COR-L47 (cell line): ENCODE data around the gene IL17F.
"Not testable (repeated sequence)": the region's sequence is repeated elsewhere in the genome, so short reads cannot be mapped to it uniquely, and the experiment has no call there.

Experiments
- DNase-seq: peaks from one replicate; lab custom pipeline; 2025; lab: John Stamatoyannopoulos, UW

The IL17F gene

DNA sequence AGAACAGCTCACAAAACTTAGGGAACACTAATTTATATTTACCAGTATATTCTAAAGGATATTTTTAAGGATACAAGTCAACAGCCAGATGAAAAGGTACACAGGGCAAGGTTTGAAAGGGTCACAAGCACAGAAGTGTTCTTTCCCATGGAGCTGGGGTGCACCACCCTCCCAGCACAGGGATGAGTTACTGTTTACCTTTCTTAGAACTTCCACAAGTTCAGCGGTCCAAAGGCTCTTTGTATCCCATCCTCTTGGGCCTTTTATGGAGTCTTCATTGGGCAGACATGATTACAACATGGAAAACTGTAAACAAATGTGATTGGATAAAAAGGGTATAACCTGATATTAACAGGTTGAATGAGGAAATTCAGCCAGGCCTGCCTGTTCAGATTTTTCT lies 1.1 kb upstream of the IL17F start:
- DNase-seq: no peak

DNA sequence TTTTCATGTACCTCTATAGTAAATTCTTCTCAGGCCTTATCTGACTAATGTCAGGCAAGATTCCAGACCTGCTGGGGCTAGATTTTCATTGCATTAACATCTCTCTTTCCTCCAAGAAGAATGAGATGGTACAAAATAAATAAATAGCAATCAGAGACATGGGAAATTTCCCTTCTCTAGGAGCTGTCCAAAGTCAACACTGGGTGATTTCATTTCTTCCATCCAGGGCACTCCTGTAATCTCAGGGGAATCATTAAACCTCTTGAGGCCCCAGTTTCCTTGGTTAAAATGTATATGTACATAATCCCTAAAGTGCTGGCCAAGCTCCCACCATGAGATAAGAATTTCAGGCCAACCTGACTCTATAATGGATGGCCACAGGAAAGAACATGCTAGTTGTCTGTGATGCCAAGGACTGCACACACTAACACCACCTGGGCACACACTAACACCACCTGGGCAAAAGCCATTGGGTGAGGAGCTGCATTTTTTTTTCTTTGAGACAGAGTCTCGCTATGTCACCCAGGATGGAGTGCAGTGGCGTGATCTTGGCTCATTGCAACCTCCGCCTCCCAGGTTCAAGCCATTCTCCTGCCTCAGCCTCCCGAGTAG lies 912 bp downstream of the IL17F start:
- no peak for DNase-seq

DNA sequence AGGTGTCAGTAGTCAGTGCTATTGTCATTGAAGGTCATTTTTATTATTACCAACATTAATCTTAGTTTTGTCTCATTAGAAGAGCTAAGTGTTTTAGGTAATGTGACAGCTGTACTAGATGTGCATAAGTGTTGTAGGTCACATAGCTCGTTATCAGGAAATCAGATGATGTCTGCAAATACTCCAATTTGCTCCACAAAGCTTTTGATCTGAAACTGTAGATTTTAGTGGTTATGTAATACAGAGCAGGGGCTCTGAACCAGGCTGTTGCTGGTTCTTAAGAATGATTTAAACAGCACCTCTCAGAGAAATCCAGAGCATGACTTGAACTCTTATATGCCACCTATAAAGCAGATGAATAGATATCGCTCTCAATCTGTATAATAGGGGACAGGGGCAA lies 2.5 kb downstream of the IL17F start:
- no peak for DNase-seq

DNA sequence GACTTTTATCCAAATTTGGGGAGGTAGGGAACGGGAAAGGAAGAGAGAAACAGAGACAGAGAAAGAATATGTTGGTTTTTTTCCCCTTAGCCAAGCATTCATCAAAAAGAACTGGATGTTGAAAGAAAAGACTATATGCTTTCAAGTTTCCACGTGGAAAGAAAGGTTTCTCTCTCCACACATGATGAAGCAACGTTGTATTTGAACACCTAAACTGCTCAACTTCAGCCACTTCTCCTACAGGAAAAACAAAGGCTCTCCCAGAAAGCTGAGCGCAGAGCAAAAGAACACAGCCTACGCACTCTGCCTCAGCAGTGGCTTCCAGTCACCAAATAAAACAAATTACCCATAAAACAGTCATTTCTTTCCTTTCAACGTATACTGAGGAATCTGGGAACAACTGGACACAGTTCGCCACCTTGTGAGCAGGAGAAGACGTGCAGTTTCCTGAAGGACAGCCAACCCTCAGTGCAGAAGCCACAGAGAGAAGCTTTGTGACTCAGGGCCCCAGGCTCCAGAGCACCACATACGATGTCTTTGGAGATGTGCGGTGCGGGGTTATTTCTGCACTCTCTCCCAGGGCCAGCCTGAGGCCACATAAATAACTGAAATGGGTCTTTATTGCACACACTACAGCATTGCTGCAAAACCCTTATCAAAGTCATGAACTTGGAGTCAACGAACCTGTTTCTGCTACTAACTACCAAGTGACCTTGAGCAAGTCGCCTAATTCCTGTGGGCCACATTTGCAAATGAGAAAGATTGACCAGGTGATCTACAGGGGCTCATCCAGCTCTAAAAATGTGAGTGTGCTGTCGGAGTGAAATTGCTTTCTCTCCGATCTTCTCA lies 10.1 kb downstream of the IL17F start:
- peak; percentile 10 for DNase-seq

DNA sequence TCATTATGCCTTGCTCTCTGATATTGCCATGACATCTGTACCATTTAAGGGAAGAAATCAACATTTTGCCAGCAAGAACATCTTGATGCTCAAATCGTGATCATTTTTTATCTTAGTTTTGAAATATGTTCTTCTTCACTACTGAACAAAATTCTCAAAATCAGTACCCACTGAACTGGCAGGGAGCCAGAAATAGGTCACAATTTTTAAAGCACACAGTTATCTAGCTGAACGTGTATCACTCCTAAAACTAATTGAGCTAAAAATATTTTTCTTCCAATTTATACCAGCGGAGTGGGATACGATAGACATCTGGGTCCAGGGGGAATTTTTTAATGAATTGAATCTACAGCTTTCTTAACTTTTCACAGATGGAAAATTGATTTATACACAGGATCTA lies 11.3 kb downstream of the IL17F start:
- DNase-seq: no peak

DNA sequence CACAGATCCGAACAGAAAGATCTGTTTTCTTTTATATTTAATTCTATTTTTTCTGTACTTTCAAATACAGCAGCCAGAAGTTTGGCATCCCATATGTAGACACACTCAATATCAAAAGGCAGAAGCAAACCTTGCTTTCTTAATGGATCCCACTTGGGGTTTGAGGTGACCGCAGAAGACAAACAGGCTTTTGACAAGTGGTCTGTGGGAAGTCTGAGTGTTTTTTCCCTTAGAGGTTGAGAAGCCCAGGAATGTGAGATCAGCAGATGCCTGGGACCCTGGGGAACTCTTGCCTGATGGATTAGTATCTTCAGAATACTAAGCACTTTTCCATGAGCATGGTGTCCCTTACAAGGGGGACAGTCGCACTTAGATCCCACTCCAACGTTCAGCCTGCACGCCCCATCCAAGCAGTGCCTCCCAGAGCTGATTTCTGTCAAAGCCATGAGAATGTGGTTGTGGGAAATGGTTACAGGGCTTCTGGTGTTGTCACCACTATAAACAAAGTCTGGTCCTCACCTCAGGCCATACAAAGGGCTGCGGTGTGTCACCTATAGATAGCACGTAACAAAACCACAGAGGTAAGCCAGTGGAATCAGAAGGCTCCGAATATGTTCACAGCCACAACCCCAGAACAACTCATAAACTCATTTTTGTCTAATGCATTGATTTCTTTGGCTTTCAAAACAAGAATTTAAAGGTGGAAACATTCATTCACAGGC lies 12.7 kb downstream of the IL17F start:
- DNase-seq: no peak

DNA sequence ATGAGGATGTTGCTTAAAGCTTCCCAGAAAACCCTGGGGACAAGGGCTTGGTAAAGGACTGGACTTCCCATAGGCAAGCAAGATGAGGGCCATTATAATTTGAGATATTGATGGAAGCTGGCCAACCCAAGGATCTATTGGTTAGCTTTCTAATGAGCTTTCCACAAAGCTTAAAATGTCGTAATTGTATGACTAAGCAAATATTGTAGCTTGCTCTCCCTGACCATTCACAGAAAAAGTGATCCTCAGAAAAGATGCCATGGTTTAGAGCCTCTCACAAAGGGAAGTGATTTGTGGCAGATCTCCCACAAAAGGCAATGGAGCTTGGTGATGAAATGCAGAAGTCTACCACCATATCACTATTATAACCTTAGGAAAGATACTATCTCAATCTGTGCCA lies 13.6 kb downstream of the IL17F start:
- no peak for DNase-seq

DNA sequence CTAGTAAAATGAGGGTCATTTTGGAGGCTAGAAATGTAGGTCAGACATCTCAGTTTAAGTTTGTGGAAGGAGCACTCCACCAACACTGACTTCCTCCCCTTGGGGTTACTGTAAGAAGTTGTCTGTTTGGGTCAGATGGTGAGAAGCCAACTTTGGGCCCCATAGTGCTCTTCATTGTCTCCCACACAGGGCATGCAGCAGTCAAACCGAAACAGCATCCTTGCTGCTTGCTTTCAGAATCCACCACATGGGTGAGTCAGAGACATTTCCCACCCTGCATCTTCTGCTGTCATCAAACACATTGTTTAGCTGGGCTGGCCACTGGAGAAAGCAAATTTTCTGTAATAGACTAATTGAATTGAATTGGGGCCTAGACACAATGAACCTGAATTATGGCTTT lies 16.8 kb downstream of the IL17F start:
- DNase-seq: no peak

DNA sequence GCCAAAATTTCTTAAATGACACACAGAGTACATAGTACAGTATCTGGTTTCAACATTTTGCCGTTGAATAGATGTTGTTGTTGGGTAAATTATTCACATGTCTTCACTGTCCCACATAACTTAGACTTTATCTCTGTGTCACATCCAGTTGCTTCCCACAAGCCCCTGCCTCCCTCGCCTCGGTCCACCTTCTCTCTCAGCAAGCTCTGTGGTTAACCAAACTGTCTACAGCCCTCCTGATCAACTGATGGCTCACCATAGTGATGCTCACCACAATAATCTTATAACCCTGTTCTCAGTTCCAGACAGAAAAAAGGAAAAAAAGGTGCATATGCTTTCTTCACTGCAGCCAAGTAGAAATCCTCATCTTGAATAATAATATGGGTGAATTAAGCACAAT lies 23.0 kb downstream of the IL17F start:
- DNase-seq: no peak

DNA sequence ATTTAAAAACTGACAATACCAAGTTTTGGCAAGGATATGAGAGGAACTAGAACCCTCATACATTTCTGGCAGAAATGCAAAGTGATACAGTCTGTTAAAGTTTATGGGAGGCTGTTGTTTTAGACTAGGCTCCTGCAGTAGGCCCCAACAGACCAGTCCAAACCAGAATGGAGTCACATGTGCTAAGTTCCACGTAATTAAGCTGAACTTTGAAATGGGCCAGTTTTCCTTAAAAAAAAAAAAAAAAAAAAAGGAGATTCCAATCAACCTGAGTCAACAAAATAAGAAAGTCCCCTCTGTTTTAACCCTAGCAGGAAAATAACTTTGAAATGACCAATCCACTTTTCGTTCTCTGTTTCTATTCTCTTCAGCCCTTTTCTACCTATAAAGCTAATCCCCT lies 26.5 kb downstream of the IL17F start:
- DNase-seq: no peak

DNA sequence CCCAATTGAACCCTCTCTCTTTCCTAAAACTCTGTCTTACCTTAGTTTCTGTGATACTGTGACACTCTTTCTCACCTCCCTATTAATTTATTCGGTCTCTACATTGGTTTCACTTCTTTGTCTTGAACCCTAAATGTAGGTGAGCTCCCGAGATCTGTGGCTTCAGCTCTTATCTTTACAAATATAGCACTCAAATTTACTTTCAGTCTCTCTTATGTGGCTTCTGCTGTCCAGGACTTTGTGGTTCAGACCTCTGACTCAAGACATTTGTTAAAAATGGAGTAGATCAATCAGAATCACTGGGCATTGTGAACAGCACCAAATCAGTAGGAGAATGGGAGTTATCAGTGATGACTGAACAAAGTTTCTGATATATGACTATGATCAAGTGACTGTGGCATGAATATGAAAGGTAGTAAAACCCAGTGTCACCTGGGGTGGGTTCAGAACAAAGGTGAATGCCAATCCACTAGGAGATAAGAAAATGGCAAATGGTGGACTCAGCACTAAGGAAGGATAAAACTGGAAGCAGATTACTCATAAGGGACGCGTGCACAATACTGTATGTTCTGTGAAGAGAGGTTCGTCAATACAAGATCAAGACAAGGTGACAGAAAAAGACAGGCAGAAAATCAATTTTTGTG lies 27.2 kb downstream of the IL17F start:
- no peak for DNase-seq

DNA sequence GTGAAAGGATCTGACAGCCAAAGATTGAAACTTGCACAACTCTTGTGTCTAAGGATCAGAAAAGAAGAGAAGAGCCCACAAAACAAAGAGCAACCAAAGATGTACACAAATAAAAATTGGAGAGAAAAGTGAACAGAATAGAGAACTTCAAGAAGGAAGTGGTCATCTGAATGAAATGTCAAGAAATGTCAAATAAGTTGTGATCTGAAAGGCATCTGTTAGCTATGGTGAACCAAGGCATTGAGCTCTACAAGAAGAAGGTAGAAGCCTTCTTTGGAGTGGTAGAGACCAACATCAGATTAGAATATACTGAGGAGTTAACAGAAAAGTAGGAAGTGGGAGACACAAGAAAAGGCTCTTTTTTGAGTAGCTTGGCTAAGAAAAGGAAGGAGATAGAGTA lies 28.5 kb downstream of the IL17F start:
- no peak for DNase-seq

DNA sequence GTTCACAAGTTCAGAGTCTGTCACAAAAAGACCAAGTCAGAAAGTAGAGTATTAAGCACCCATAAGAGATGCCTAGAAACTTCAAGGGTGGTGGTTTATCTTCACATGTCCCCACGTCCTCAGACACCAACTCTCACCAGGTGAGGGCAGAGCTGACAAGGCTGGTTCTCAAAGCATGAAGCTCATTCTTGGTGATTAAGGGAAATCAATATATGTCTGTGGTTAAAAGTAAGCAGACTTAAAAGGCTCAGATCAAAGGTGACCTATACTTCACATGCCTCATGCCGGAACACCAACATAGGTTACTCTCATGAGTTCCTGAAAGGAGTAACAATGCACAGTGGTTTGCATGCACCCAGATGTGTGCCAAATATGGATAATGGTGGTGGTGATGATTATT lies 31.2 kb downstream of the IL17F start:
- no peak for DNase-seq

DNA sequence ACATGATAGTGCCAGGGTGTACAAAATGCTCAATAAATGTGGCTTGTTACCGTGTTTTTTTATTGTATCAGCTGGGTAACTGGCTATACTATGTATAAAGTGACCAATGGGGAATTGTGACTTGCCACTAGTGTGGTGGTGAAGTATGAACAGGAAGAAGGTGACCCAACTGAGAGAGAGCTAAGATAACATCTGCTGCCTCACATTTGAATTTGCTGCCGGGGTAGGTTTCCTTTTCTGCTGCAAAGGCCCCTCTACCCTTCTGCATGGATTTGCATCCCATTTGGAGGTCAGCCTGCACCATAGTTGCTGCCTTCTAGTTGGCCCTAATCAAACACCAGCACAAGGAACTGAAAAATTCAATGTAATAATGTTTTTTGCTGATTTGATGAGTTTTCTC lies 34.1 kb downstream of the IL17F start:
- DNase-seq: no peak

DNA sequence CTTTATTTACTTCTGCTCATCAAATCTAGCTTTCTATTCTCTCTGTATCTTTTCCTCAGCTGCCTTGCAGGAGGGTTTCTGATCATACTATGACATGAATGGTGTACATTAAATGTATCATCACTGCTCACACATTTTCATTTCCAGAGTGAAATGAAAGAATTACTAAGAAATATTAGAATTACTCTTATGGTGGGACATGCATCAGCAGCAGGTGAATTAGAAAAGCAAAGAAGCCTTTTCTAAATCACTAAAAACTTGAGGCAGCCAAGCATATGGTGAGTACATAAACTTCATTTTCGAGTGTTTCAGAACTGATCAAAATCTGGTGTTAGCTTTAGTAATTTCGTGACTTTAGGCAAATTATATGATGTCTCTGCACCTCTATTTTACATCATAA lies 34.5 kb downstream of the IL17F start:
- no peak for DNase-seq

DNA sequence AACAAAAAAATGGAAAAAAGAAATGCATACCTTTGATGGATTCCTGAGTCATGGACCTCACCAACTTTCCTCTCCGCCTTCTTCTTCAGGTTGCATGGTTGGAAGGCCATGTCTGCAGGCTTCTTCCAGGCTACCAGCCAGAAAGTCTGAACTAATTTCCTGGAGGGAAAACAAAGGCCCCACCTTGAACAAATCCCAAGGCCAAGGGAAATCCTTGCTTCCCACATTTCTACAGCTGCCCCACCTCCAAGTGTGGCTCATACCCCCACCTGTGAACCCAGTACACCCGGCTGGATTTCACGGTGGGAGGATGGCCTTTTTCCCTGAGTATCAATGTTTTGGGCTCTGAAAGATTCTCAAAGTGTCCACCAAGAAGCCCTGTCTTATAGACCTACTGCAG lies 35.7 kb downstream of the IL17F start:
- DNase-seq: no peak

DNA sequence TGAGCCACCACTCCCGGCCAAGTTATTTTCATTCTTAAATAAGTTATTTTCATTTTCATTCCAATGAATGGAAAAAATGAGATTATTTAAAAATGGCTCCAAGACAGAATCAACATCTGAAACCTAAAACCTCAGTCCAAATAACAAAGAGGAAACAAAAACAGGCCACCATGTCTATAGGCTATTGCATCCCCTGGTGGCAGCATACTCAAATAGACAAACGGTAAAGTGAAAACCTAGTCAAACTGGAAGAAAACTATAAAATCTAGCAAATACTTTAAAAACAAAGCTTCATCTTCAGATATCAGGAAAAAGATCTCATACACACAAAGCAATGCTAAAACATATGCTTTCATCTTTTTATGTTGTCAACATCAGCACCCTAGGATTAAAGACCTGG lies 37.2 kb downstream of the IL17F start:
- no peak for DNase-seq

DNA sequence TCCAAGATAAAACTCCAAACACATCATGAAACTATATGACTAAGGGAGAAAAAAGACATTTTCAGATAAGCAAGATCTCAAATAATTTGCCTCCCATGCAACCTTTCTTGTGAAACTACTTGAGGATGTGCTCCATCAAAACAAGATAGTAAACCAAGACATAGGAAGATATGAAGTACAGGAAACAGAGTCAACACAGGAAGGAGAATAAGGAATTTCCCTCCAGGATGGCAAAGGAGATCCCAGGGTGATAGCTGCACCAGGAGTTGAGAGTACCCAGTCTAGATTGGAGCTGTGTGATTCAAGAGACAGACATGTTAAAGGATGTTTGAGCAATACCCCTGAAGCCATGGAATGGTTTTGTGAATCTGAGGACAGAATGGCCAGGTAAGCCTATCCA lies 42.8 kb downstream of the IL17F start:
- DNase-seq: no peak

DNA sequence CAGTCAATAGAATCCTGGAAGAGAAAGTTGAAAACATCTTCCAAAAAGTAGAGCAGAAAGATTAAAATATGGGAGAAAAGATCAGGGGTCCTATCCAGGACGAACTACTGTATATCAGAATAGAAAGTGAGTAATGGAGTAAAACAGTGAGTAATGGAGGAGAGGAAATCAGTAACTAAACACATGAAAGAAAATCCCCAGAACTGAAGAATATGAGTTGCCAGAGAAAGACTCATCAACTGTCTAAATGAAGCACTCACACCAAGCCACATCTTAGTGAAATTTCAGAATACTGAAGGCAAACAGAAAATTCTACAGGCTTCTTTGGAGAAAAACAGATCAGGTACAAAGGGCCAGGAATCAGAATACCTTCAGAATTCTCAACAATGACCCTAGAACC lies 43.3 kb downstream of the IL17F start:
- DNase-seq: no peak

DNA sequence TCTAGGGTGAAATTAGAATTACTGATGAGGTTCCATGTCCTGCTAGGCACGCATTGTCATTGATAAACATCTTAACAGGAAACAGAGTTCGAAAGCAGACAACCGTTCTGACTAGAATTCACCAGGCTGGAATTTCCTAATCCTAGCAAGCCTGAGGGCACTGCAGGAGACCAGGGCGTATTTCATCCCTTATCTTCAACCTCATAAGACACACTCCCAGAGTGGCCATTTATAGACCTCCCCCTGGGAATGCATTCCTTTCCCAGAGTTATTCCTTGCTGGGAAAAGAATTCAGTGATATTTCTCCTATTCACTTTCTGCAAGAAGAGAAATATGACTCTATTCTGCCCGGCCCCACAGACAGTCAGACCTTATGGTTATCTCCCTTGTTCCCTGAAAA lies 44.2 kb downstream of the IL17F start:
- not testable (repeated sequence) for DNase-seq

DNA sequence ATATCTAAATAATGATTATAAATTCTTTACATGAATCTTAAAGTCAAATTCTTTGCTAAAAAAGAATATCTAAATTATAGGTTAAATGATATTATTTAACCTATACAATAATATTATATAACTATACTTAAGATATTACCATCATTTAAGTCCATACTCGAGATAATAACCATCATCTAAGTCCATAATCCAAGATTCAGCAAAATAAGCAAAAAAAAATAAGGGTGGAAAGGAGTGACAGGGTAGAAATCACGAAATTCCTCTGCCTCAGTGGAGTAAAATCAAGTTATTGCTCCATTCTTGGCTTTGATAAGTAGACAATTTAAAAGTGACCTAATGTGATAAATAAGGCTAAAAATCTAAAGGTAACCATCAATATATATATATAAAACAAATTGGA lies 48.4 kb downstream of the IL17F start:
- no peak for DNase-seq

DNA sequence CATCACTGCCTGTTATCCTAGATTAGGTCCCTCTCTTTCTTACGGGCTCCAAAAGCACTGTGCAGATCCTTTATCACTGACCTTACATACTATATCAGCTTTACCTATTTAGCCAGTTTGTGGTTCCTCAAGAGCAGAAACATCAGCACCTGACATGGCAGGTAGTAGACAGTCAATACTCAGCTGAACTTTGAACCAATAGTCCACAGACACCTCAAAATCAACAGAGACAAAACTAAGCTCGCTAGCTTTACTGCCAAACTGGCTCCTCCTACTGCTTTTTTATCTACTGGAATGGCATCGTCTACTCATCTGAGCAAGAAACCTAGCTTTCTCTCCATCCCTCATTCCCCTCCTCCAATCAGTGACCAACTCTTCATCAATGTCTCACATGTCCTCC lies 52.5 kb downstream of the IL17F start:
- DNase-seq: no peak

DNA sequence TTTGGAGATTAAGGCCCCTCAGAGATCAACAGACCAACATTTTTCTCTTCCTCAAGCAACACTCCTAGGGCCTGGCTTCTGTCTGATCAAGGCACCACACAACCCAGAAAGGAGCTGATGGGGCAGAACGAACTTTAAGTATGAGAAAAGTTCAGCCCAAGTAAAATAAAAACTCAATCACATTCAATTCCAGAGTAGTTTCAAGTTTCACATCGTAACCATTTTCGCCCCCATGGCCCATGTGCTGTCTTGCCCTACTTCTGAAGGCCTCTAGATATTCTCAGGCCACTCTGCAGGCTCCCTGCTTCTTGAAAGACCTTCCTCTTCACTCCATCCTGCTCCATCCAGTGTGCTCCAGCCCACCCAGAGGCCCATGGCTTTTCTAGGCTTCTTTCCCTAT lies 53.9 kb downstream of the IL17F start:
- no peak for DNase-seq
